GM21360 (cell line): Measurements from ENCODE around the gene PRKN.

Source experiments
- ATAC-seq: cut with Tn5 transposase; IDR thresholded peaks from one replicate; pipeline ENCODE4 v1.9.1; 2021; ENCODE audit warnings: mild to moderate bottlenecking, moderate library complexity; ENCODE audit not compliant: unreplicated experiment

Gene PRKN

DNA sequence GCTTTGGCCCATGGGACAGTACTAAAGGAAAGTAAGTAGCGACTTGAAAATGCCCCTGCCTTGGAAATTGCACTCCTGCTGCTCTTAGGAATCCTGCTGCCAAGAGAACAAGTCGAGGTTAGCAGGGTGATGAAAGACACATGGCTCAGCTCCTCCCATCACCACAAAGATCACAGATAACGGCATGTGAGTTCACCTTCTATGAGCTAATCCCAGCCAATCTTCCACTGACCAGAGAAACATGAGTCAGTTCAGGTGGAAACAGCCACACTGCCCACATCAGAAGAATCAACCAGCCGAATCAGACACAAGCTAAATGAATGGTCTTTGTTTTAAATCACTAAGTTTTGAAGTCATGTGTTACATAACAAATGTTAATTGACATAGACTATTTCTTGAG lies 106.3 kb downstream of the PRKN start:
- no peak for ATAC-seq

DNA sequence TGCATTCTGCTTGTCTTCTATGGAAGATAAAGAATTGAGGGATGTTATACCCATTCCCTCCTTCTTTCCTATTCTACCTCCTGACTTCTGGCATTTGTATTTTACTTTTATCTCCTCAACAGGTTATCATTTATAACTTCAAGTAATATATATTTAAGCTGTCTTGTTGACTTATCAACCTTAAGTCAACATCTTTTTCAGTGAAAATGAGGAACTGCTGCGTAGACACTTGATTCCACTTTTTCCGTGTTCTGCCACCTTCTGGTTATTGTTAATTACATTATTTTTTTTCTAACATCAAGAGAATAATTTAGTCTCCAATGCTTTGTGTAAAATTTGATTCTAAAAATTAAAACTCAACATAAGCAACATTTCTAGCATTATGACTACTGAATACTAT lies 107.5 kb downstream of the PRKN start:
- ATAC-seq: no peak

DNA sequence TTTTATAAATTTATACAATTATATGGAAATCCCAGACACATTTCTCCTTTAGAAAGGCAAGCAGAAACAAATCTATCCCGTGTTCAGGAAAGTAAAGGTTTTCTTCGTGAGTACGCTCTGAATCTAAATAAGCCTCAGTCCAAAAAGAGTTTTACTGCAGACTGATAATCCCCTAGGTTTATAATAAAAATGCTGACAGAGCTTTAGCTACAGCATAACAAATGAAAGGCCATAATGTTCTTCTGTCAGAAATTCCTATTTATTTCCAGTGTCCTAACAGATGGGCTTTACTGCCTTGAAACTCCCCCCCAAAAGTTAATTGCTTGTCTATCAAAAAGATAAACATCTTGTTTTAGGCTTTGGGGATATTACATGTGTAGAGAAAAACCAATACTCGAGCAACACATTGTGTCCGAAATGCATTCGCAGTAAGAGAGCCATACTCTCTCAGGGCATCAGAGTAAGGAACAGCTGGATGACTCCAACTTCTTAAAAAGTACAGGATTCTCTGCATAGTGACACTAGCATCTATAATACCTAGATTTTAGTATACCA lies 109.0 kb downstream of the PRKN start:
- ATAC-seq: no peak

DNA sequence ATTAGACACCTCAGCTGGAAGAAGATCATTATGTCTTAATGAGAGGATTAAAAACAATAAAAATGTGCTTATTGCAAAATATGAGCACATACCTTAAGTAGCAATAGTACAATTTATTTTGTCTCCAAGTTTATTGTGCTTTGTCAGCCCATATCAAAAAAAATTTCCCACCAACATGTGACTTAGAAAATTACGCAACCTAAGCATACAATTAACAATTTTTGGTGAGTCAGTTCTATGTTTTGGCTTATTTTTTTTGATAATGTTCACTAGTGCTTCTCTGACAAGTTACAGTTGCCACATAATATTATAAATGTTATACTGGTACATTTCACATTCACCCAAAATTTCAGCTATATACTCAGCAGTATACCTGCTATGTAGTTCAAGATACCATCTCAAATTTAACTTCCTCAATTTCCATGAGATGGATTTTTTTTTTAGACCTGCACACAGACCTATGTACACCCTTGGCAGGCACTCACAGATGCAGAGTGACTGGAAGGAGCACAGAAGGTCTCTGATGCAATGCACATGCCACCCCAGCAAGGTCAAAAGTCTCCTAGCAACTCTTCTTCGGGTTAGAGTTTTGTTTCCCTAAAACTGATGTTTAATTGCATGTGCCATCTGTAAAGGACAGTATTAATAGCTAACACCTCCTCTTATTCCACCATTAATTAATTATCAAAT lies 112.4 kb downstream of the PRKN start:
- ATAC-seq: no peak

DNA sequence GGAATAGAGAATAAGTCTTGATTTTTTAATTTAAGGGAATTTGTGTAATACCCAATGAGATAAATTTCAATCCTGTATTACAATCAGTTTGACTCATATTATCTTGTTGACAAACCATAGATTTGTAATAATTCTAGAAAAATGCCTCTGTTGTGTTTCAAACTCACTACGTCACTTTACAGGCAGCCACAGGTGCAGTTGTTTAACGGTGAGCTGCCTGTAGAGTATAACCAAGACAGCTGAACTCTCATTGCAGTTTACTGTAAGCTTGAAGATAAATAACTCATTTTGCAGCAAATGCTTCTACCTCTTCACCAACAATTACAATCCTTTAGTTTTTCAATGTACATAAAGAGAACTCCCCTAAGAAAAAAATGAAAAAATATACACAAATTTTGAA lies 114.3 kb downstream of the PRKN start:
- no peak for ATAC-seq

DNA sequence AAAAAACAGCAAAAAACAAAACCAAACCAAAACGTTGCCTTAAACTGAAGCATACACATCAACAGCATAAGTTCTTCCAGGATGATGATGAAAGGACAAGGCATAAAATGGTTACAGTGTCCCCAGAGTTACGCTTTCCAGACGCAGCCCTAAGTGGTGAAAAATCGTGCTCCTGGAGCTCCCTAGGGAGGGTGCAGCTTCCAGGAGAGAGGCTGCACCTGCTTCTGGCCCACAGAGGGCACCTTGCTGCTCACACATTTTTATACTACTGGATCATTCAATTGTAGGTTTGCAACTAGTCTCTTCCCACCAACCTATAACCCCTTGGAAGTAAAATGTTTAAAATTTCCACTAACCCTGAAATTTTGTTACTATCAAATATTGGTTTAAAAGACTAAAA lies 115.0 kb downstream of the PRKN start:
- ATAC-seq: no peak

DNA sequence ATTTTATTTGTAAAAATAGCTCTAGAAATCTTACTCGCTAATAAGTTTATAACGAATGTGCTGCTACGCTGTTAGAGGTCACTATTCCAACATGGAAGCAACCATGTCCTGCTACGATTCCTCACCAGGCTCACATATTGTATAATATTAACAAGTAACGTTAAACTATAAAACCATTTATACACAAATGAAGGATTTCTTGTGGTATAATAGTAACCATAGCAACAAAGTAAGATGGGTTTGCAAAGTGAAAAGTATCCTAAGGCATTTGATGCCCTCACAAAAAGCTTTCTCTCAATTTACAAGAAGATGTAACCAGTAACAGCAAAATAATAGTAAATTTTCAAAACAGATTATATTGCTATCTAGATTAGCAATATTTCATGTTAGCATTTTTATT lies 117.2 kb downstream of the PRKN start:
- ATAC-seq: no peak

DNA sequence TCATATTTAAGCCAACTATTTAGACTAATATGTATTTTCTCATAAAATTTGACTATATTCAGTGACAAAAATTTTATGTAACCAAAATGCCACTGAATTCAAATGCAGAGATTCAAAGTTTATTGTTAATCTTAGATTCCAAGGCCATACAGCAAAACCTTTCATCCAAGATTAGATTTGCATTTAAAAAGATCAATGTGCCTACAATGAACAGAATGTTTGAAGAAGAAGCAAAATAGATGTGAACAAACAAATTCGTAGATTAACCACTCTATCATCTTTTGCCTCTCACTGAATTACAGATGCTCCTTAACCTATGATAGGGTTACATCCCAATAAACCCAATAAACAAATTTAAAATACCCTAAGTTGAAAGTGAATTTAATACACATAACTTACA lies 121.7 kb downstream of the PRKN start:
- no peak for ATAC-seq

DNA sequence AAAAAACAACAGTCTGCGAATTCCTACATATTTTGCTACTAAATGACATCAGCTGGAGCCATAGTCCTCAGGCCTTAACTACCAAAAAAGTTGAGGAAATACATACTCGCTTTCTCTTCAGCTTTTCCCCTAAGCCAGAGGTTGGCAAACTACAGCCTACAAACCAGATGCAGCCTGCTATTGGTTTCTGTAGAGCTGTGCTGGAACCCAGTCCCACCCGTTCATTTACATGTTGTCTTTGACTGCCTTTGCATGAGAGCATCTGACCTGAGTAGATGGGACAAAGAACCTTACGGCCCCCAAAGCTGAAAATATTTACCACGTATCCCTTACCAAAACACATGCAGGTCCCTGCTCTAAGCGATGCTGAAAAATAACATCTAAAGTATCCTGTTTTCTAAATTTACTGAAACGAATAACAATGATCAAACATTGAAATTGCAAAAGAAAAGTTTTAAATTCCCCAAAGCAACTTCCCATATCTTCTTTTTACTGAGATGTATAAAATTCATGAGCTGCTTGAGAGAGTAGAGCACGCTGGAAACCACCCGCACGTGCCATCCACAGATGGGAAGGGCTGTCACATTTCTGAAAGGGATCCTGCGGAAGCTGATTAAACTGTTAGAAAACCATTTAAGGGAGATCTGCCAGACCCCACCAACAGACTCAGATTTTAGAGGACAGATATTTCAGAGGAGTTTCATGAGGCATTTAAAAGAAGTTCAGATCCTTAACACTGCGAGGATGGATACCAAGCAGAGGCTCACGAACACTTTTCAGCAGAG lies 124.1 kb downstream of the PRKN start:
- ATAC-seq: no peak

DNA sequence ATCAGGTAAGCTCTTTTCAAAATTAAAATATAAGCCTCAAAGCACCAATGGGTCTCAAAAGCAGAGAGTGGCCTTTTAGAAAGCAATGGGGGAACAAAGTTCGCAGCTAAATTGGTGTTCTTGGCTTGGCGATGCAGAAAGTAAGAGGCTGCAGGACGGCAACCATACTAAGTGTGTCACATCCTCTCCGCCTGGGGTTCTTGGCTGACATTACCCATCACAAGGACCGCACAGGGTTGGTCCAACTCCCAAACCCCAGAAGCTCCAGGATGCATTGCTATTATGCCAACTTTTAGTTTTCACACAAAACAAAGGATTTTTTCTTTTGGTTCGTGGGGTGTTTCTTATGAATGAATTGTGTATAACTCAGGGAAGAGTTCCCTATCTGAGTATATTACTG lies 124.8 kb downstream of the PRKN start:
- ATAC-seq: no peak

DNA sequence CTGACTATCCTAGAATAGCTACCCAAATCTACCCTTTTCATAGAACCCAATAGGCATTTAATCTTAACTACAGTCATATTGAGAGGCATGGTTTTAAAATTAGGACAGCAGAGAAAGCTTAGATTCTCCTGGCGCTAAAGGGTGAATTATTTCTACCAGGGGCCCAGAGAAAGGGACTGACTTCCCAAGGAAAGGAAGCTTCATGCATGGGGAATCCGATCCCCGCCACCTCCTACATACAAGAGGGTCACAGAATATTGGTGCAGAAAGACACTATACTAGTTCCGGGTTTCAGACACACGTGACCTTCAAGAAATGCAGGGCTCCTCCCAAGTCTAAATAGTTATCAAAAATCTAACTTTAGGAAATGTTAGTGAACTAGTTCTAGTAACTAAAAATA lies 130.9 kb downstream of the PRKN start:
- ATAC-seq: no peak

DNA sequence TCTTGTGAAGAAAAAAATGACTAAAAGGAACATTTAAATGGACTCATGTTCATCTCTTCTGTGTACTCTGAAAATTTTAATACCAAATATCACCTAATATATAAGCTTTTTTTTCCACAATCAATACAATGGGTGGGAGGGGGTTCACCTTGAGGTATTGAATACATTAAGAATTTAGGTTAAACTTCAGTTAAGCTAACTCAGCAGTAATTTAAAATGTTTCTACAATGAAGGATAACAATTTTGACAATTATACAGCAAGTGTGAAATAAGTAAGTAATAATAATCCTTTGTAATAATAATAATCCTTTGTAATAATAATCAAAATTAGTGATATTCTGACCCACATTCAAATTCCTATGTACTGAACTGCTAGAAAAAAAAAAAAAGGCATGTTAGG lies 136.0 kb downstream of the PRKN start:
- no peak for ATAC-seq

DNA sequence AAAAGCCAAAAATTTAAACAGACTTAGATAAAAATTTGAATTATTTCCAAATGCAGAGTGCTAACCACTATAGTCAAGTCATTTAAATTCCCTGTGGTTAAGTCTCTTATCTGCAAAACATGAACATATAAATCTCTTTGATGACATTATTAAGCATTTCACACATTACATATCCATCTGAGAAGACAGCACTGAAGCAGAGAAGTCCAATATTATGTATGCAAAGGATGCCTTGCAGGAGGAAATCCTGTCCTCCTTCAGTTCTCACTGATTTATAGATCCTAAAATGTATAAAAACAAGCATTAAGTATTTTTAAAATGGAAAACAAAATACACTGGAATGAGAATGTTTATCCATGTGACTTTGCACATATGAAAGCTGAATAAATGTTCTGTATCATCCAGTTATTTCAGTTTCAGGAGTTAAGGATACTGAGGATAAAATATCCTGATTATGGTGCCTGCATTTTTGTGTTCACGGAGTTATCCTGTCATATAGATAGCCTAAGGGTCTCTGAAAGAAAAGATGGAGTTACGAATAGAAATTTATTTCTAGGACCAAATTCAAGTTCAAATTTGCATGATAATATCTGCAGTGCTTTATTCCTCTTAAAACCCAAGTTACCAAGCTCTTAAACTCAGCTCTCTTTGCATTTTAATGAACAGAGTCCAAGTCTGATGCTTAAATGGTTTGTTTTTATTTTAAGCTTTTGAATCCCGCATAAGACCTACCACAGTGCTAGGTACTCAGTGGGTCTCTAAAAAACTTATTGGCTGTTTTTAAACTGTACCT lies 145.4 kb downstream of the PRKN start:
- ATAC-seq: no peak

DNA sequence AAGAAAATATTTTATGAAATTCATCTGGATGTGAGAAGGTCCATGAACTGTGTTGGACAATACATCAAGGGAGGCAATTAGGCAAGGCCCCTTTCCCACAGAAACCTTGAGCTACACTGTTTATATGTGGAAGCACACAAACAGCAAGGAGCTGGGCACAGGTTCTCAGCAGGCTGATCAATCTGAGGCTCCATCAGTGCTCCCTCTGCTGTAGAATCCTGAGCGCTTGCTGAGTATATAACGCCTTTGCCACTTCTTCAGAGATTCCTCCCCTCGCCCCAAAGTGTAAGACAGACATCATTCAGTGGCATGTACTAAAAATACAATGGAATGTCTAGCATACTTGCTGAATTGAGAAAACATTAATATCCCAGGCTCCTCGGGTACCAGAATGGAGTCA lies 146.9 kb downstream of the PRKN start:
- no peak for ATAC-seq

DNA sequence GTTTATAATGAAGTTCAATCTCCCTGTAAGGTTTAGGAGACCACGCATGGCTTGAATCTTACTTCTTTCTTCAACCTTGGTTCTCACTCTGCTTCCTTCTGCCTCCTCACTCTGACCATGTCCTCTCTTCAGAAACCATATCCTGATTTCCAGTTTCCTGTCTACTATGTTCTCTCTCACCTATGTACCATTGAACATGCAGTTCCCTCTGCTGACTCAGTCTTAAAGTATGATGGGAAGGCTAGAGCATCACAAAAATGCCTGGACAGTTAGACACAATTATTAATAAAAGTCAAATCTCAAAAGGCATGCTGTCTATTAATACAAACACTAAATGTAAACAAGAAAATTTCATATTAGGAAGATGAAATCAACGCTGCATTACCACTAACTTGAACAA lies 151.6 kb downstream of the PRKN start:
- ATAC-seq: no peak

DNA sequence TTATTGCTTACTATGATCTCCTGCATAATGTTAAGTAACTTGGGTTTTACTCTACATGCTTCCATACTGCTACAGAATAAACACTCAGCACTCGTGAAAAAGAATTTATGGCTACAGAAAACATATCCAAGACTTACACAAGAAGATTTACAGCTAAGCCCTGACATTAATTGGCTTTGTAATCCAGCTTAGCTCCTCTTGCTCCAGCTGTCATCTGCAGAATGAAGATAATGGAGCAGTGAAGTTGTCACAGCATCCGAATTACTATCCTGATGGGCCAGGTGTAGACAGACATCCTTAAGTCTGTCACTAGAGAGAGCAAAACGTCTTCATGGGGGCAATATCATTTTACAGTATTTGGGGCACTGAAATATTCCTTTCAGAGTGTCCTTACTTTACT lies 155.3 kb downstream of the PRKN start:
- ATAC-seq: no peak

DNA sequence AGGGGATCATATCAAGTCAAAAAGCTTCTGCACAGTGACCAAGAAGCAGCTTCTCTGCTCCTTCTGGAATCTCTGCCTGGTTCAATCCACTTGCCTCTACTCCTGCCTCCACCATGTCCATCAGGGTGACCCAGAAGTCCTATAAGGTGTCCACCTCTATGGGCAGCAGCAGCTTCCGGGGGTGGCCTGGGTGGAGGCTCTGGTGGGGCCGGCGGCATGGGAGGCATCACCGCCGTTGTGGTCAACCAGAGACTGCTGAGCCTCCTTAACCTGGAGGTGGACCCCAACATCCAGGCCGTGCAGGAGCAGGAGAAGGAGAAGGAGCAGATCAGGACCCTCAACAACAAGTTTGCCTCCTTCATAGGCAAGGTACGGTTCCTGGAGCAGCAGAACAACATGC lies 159.3 kb downstream of the PRKN start:
- ATAC-seq: no peak

DNA sequence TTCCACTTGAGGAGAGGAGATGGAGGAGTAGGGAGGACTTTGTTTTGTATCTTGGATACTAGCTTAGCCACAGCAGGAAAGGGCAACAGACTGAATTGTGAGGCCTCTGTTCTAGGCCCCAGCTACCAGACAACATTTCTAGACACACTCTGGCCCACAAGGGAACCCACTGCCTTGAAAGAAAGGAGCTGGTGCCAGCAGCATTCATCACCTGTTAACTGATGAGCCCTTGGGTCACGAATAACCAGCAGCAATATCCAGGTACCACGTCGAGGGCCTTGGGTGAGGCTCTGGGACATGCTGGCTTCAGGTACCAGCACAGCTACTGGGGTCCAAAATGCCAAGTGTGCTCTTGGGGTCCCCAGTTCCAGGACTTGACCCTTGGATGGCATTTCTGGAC lies 165.5 kb downstream of the PRKN start:
- no peak for ATAC-seq

DNA sequence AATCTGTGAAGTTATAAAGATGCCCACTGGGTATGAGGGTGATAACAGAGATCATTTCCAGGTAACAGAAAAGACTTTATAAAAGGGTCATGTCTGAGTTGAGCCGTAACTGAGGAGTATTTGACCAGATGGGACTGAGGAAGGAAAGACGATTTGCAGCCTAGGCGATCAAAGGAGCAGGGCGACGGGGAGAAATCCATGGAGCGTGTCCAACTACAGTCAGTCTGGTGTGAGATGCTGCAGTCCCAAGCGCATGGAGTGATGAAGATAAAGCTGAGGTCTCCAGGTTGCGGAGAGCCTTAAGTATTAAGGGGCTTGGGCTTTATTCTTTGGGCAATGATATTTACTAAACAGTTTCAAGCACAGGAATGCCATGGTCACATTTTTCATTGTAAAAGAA lies 166.7 kb downstream of the PRKN start:
- no peak for ATAC-seq

DNA sequence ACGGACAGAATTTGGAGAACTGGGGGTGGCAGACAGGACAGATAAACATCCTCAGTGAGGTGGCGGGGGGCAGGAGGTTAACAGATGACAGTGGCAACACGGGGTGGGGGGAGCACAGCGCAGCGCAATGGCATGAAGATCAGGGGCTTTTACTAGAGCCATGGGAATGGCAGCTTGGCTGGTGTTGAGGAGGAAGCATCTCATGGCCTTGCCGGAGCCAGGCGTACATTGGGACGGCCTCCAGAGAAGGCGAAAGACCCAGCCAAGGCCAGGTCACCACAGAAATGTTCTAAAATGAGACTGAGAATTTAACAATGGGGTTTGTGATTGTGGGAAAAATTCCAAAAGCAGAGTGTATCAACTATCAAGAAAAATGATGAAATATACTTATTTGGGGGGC lies 173.0 kb downstream of the PRKN start:
- no peak for ATAC-seq

DNA sequence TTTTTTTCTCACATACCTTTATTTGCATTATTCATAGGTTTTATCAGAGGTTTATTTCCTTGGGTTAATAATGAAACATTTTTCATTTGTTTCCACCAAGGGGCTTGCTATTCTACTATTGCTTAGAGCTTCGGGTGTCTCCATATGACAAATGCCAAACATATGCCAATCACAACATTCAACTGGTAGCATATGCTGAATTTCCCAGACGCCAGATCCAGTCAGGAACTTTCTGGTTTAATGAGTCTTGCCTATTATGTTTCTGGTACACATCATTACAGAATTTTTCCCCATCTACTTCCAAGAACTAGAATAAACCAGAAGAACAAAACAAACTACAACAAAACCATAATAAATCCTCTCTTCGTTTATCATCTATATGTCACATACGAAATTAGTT lies 180.7 kb downstream of the PRKN start:
- no peak for ATAC-seq

DNA sequence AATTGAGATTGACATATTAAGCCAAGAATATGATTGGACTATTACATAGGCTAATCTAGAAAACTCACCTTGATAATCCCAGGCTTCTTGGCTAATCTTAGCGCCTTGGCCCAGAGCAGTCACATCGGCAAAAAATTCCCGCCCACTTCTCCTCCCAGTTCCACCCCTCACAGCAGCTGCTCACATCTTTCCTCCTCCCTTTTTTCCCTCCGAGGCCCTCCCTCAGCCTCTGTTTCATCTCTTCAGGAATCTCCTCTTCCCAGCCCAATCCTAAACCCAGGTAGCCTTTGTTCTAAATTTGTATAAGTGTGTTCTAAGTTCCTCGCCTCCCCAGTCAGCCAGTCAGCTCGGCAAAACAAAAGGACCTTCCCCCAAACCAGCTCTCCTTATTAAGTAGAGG lies 184.3 kb downstream of the PRKN start:
- ATAC-seq: no peak
